DMS153 treated with DMSO at 0.1 percent for 48 hours (cell line): Measurements from ENCODE around the gene COL9A2.
"Not testable (repeated sequence)": the region's sequence is repeated elsewhere in the genome, so short reads cannot be mapped to it uniquely, and the experiment has no call there.

Experiments used
- DNase-seq: peaks from one replicate; lab custom pipeline; 2025; ENCODE audit not compliant: unreplicated experiment; lab: John Stamatoyannopoulos, UW

The COL9A2 gene

DNA sequence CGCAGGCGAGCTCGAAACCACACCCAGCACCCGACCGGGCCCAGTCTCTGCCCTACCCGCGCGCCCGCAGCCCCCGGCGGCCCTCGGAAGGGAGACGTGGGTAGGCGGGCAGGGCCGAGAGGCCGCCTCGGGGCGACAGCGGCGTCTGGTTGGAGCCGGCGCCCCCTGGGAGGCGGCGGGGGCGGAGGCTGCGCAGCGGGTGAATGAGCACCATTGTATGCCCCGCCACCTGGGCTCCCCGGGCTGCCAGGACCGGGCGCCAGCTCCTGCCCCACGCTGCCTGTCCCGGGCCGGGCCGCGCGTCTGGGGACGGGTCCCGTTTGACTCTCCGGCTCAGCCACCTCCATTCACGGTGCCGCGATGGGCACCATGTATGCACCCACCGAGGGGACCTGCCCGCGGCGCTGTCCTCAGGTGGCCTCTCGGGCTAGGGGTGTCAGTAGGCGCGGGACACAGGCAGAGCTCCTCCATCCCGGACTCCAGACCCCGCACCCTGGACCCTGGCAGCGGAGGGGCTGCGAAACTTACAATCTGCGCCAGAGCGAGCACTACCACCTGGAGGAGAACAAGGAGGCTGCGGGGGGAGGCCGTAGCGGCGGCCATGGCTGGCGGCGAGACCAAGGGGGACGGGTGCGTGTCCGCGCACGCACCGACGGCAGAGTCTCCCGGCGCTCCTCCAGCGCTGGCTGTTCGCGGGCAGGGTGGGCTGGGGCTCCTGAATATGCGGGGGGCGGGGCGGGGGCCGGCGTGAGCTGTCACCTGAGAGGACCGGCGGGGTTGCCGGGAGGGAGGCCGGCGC, at the start of gene COL9A2:
TSS of gene COL9A2 (minus strand) at position 692 of the 799 bp plus-strand sequence. CDS start at position 603, 89 bp downstream.
- DNase-seq = peak; percentile 50

DNA sequence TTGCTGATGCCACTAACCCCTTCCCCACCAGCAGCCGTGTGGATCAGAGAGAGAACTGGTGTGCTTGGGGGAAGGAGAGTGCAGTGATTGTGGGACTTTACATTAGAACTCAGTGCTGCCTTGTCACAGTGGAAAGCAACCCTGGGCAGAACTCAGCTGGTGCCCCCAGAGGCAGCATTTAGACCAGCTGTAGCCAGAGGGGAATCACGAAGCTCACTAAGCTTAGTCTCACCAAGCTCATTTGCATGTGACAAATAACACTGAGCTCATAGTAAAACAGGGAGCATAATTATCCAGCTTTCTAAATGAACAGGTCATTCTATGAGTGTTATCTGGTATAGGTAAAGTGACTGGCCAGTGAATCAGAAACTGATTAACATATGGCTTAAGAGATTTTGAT, 46.6 kb upstream of the COL9A2 start:
- DNase-seq = no peak

DNA sequence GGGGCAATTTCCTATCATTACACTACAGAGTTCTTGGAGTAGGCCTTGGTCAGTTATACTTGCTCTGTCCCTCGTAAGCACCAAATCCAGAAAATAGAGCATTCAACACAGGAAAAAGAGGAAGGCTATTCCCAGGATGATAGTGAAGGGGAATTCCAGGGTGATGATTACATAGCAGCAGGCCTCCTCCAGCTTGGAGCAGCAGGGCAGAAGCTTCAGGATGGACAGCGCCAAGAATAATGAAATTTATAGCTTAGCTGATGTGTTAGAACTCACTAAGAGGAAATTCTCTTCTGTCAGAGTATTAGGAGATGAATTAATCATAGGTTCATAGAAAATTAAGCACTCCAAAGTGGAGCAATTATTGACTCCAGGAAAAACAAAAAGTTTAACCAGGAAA, 45.6 kb upstream of the COL9A2 start:
- DNase-seq = no peak

DNA sequence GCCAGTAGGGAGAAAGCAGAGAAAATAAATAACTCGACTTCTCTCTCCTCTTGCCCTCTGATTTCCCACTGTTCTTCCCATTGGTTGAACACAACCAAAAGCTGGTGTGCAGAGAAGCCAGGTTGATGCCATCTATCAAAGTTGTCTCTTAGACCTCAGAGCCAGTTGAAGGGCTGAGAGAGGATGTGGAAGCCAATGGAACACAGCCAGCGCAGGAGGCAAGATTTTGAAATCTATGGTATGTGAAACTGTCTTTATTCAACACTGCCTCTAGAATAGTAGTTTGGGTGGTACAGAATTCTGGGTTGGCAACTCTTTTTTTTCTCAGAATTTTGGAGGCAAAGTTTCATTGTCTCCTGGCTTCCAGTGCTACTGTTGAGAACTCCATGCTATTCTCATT, 45.1 kb upstream of the COL9A2 start:
- DNase-seq = no peak

DNA sequence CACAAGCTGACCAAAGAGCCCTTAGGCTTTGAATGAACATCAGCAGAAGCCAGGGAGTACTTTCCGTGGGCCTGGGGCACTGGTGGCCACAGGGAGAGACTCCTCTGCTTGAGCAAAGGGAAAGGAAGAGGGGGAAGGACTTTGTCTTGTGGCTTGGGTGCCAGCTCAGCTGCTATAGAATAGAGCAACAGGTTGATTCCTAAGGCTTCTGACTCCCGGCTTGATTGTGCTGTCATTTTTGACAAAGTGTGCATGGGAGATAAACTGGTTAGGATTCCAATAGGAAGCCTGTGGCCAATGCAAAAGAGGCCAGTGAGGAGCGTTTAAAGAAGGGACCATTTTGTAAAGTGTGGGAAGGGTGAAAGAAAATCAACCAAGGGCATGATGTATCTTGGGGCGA, 44.6 kb upstream of the COL9A2 start:
- no peak for DNase-seq

DNA sequence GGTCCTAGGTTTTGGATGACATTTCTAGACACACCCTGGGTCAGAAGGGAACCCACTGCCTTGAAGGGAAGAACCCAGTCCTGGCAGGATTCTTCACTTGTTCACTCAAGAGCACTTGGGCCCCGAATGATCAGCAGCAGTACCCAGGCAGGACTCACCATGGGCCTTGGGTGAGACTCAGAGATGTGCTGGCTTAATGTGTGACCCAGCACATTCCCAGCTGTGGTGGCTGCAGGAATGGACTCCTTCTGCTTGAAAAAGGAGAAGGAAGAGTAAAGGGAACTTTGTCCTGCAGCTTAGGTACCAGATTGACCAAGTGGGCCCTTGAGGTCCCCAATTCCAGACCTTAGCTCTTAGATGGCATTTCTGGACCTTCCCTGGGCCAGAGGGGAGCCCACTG, 44.1 kb upstream of the COL9A2 start:
- no peak for DNase-seq

DNA sequence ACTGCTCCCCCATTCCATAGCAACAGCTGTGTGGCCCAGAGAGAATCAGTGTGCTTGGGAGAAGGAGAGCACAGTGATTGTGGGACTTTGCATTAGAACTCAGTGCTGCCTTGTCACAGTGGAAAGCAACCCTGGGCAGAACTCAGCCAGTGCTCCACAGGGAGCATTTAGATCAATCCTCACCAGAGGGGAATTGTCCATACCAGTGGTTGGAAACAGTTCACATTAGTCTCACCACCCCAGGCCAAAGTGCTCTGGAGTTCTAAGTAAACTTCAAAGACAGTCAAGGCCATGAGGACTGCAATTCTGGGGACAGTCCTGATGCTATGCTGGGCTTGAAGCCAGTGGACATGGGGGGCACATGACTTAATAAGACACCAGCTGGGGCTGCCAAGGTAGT, 43.5 kb upstream of the COL9A2 start:
- DNase-seq = no peak

DNA sequence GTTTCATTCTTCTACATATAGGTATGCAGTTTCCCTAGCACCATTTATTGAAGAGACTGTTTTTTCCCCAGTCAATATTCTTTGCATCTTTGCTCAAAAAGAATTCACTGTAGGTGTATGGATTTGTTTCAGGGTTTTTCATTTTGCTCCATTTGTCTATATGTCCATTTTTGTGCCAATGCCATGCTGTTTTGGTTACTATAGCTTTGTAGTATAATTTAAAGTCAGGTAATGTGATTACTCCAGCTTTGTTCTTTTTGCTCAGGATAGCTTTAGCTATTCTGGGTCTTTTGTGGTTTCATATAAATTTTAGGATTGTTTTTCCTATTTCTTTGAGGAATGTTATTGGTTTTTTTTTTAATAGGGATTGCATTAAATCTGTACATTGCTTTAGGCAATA, 40.5 kb upstream of the COL9A2 start:
- no peak for DNase-seq

DNA sequence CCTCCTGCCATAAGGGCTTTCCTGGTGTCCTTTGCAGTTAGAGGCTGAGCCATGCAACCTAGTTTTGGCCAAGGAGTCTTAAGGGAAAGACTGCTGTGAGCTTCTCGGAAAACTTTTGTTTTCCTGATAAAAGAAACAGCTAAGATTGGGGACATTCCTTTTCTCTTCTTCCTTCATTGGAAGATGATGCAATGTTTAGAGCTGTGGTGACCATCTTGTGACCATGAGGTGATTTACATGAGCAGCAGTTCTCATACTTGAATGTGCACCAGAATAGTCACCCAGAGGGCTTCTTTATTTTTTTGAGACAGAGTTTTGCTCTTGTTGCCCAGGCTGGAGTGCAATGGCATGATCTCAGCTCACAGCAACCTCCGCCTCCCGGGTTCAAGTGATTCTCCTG, 36.0 kb upstream of the COL9A2 start:
- no peak for DNase-seq

DNA sequence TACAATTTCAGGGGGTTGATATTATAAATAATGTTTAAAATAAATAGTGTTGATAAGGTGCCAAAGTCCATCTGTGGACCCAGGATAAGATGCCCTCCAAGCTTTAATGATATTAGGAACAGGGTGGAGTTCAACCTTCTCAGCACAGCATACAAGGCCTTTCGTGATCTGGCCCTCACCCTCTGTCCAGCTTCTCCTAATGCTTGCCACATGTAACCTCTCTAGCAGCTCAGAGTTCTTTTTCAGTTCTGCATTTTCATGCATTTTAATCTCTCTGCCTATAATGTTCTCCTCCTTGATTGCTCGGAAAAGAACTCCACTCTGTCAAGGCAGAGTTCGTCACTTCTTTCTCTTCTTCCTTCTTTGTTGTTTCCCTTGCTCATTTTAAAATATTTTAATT, 35.0 kb upstream of the COL9A2 start:
- no peak for DNase-seq

DNA sequence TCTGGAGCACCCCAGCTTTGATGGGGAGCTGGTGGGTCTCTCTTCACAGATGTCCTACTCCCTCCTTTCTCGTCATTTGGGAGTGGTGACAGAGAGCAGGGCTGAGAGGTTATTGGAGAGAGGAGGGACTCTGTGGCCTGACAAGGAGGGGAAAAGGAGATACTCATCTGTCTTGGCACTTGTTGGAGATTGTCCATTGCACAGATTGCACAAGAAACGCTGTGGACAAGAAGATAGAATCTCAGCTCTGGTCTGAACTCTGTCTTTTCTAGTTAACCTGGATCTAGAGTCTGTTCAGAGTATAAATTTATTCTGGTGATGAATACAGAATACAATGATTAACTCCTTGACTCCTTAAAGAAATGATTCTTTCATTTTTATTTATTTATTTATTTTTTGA, 34.0 kb upstream of the COL9A2 start:
- DNase-seq = no peak

DNA sequence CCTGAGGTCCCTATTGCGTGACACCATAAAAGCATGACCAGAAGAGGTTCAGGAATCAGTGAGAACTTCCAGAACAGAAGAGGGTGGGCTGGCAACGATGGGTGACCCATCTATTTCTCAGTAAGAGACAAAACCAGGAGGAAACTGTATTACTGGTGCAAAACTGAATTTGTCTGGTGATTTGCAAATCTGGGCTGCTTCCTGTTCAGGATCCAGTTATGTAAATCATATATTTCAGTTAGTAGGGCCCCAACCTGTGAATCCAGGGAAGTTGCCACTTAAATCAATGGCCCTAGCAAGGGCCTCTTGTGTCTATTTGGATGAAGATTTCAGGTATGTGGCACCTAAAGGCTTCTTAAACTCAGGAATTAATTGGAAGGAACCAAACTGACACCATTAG, 33.3 kb upstream of the COL9A2 start:
- DNase-seq = no peak

DNA sequence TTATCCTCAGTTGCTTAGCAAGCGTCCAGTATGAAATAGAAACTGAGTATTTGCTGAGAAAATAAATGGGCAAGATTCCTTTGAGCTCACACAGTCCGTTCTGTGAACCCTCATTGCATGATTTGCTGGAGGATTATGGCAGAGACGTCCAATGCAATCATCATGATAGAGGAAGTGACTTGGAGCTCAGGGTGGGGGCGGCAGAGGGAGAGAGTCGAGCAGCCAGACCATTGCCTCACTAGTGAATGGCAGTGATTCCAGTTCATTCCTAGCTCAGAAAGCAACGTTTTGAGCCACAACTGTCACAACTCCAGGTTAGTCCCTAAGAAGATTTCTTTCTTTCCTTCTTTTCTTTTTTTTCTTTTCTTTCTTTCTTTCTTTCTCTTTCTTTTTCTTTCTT, 27.5 kb upstream of the COL9A2 start:
- DNase-seq = no peak

DNA sequence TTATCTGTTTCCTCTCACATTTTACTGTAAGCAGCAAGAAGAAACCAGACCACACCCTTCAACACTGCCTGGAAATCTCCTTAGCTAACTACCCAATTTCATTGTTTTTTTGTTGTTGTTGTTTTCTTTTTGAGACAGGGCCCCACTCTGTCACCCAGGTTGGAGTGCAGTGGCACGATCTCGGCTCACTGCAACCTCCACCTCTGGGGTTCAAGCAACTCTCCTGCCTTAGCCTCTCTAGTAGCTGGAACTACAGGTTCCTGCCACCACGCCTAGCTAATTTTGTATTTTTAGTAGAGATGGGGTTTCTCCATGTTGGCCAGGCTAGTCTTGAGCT, 25.3 kb upstream of the COL9A2 start:
- DNase-seq = not testable (repeated sequence)

DNA sequence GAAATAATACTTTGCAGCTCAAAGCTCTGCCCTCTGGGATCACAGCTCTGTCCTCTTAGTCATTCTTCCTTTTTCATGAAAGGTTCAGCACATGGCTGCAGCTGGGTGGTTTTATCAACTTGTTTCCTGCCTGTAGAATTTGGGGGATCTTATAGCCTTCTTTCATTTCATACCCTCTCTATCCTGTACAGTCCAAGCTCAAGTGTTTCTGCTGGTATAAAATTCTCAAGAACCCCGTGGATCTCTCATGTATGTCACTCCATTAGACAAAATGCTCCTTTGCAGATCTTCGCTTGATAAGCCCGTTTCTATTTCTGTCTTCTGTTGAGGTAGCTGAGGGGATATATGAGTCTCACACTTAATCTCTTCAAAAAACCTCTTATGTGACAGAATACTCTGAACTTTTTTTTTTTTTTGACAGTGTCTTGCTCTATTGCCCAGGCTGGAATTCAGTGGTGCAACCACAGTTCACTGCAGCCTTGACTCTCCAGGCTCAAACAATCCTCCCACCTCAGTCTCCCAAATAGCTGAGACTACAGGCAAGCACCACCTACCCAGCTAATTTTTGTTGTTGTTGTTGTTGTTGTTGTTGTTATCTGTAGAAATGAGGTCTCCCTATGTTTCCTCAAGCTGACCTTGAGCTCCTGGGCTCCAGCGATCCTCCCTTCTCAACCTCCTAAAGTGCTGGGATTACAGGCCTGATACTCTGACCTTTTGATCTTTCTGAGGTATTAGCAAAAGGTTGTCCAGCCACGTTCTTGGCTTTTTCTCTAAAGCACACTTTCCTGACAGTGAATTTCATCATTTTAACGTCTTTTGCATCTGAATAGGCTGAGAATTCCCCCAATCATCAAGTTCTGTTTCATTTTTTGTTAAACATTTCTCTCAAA, 24.6 kb upstream of the COL9A2 start:
- no peak for DNase-seq

DNA sequence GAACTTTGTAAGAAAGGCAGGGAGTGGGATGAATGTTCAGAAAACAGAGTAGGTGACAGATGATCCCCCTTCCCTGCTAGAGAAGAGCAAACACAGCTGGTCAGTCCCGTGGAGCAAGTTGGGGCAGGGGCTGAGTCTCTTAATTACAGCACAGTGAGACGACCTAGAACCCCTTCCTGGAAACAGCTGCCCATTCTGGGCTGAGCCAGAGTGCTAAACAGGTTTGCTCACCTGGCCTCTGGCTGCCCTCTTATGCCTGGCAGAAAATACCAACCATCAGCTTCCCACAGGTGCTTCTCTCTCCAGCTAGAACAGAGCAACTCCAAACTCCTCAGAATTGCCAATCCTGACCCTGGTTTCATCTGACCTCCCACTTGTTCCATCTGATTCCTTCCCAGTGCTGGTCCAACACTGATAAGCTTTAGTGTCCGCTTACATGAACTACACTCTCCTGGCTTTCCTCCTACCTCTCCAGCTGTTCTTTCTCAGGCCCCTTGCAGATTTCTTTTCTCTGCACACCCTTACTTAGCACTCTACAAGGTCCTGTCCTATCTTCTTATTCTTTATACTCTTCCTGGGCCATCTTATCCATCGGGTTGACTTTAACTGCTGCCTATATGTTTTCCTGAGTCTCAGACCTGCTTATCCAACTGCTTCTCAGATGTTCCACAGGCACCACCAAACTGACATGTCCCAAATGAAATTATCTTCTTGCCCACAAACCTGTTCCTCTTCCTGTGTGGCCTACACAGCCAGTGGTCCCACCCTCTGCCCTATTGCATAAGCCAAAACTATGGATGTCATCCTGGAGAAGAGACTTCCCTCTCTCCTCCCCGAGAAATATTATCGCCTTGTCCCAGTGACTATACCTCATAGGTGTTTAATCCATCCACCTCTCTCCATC, 22.6 kb upstream of the COL9A2 start:
- DNase-seq = no peak

DNA sequence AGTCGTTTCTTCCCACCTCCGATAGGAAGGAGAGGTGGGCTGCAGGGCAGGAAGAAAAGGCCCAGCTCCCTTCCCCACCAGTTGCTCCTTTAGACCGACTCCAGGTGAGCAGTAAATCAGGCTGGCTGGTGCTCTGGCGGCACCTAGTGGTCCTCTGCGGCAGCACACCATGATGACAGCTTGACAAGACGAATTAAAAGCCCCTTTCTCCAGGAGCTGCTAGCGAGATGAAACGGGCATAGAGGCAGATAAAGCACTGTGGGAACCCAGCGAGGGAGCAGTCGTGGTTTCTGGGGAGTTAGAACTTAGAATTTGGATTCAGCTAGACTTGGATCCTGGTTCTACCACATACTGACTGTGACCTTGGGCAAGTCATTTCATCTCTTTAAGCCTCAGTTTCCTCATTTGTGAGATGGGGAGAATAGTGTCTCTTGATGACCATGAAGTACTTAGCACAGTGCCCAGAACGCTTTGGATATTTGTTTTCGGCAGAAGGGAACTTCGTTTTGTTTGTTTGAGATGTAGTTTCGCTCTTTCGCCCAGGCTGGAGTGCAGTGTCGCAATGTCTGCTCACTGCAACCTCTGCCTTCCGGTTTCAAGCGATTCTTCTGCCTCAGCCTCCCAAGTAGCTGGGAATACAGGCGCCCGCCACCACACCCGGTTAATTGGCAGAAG, 21.8 kb upstream of the COL9A2 start:
- peak; percentile 91 for DNase-seq

DNA sequence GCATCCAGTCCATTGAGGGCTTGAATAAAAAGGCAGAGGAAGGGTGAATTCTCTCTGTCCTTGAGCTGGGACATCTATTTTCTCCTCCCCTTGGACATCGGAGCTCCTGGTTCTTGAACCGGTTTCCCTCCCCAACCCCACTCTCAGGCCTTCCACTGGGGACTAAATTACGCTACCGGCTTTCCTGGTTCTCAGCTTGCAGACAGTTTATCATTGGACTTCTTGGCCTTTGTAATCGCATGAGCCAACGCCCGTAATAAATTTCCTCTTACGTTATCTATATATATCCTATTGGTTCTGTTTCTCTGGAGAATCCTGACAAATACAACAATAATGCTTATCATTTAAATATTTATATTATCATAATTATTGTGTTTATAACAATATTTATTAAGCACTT, 20.4 kb upstream of the COL9A2 start:
- no peak for DNase-seq

DNA sequence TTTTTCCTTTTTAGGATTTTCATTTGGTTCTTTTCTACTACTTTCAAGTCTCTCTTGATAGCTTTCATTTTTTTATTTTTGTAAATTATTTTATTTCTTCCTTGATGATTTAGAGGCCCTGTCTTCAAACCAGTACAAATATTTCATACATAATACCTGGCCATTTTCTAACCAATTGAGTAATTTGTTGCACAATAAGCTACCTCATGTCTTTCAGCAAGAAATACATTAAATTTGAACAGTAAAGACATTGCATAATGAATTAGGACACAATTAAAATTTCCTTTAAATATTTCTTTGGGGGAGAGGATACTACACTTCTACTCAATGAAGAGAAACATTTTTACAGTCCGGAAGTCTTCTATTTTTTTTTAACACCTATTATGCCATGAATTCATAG, 15.6 kb upstream of the COL9A2 start:
- DNase-seq = no peak

DNA sequence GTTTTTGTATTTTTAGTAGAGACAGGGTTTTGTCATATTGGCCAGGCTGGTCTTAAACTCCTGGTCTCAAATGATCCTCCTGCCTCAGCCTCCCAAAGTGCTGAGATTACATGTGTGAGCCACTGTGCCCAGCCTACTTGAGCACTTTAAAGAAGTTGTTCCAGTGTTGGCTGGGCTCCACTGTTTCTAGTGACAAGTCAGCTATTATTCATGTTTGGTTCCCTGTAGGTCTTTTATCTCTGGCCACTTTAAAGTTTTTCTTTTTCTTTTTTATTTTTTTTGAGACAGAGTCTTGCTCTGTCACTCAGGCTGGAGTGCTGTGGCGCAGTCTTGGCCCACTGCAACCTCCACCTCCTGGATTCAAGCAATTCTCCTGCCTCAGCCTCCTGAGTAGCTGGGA, 14.3 kb upstream of the COL9A2 start:
- not testable (repeated sequence) for DNase-seq
